H9 (cell line): ENCODE results near the gene SLF1. TPM values are rescaled to one million over a fixed set of nuclear protein-coding genes. Genes with fewer than 3 reads are reported as not detected.

Experiments used
- DNase-seq: peaks from one replicate; pipeline ENCODE4 v3.0.0-alpha.2; 2017
- H2AFZ ChIP-seq: one replicate; pipeline ENCODE4 v1.6.1; 2013; ENCODE audit warnings: mild to moderate bottlenecking, low read length, control low read depth, moderate library complexity
- H2AK5ac ChIP-seq: 2 replicates; pipeline ENCODE4 v1.6.1; 2013; ENCODE audit warnings: low read length, control low read depth, mixed read lengths; ENCODE audit not compliant: insufficient read length
- H2BK120ac ChIP-seq: one replicate; pipeline ENCODE4 v1.6.1; 2013; ENCODE audit warnings: low read depth, mild to moderate bottlenecking, low read length, control low read depth, inconsistent platforms; ENCODE audit not compliant: poor library complexity, severe bottlenecking
- H2BK12ac ChIP-seq: 2 replicates; pipeline ENCODE4 v1.6.1; 2013; ENCODE audit warnings: low read length, control low read depth, mixed read lengths, low read depth; ENCODE audit not compliant: insufficient read length
- H2BK15ac ChIP-seq: 2 replicates; pipeline ENCODE4 v1.6.1; 2013; ENCODE audit warnings: low read depth, low read length, control low read depth
- H2BK20ac ChIP-seq: one replicate; pipeline ENCODE4 v1.6.1; 2013; ENCODE audit warnings: low read depth, mild to moderate bottlenecking, low read length, control low read depth, inconsistent platforms; ENCODE audit not compliant: poor library complexity, severe bottlenecking
- H2BK5ac ChIP-seq: 2 replicates; pipeline ENCODE4 v1.6.1; 2013; ENCODE audit warnings: low read length, control low read depth, mixed read lengths; ENCODE audit not compliant: insufficient read length
- H3K14ac ChIP-seq: 2 replicates; pipeline ENCODE4 v1.6.1; 2013; ENCODE audit warnings: low read length, control low read depth; ENCODE audit not compliant: insufficient read depth
- H3K18ac ChIP-seq: 2 replicates; pipeline ENCODE4 v1.6.1; 2013; ENCODE audit warnings: low read depth, mild to moderate bottlenecking, mixed read lengths, low read length, control low read depth; ENCODE audit not compliant: insufficient read length
- H3K23ac ChIP-seq: 2 replicates; pipeline ENCODE4 v1.6.1; 2013; ENCODE audit warnings: low read length, control low read depth, mixed read lengths, low read depth; ENCODE audit not compliant: insufficient read length
- H3K23me2 ChIP-seq: 2 replicates; pipeline ENCODE4 v1.6.1; 2013; ENCODE audit warnings: low read depth, mild to moderate bottlenecking, mixed read lengths, low read length, control low read depth; ENCODE audit not compliant: insufficient read length, poor library complexity, severe bottlenecking
- H3K27ac ChIP-seq: 2 replicates; pipeline ENCODE4 v1.5.1; 2013; ENCODE audit warnings: low read length, control low read depth, mixed read lengths, low read depth; ENCODE audit not compliant: insufficient read length
- H3K27me3 ChIP-seq: 2 replicates; pipeline ENCODE4 v1.6.1; 2013; ENCODE audit warnings: low read length, control low read depth, inconsistent platforms; ENCODE audit not compliant: insufficient read depth
- H3K4ac ChIP-seq: 2 replicates; pipeline ENCODE4 v1.6.1; 2013; ENCODE audit warnings: low read depth, mild to moderate bottlenecking, control low read depth, inconsistent platforms, low read length, moderate library complexity
- H3K4me1 ChIP-seq: 2 replicates; pipeline ENCODE4 v1.6.1; 2013; ENCODE audit warnings: low read length, control low read depth, inconsistent platforms; ENCODE audit not compliant: insufficient read depth
- H3K4me2 ChIP-seq: 2 replicates; pipeline ENCODE4 v1.6.1; 2013; ENCODE audit warnings: low read length, control low read depth, mixed read lengths; ENCODE audit not compliant: insufficient read length, insufficient read depth
- H3K56ac ChIP-seq: 2 replicates; pipeline ENCODE4 v1.6.1; 2013; ENCODE audit warnings: low read depth, mild to moderate bottlenecking, mixed read lengths, low read length, control low read depth; ENCODE audit not compliant: insufficient read length
- H3K79me1 ChIP-seq: 2 replicates; pipeline ENCODE4 v1.6.1; 2013; ENCODE audit warnings: low read depth, mild to moderate bottlenecking, moderate library complexity, low read length, control low read depth, inconsistent platforms; ENCODE audit not compliant: insufficient read depth, poor library complexity, severe bottlenecking
- H3K79me2 ChIP-seq: 2 replicates; pipeline ENCODE4 v1.6.1; 2013; ENCODE audit warnings: low read length, control low read depth, inconsistent platforms; ENCODE audit not compliant: insufficient read depth
- H3K9ac ChIP-seq: 2 replicates; pipeline ENCODE4 v1.6.1; 2013; ENCODE audit warnings: low read length, control low read depth, mixed read lengths; ENCODE audit not compliant: insufficient read length; ENCODE audit errors: extremely low read depth
- H3K9me3 ChIP-seq: one replicate; pipeline ENCODE4 v1.6.1; 2013; ENCODE audit warnings: low read depth, low read length, inconsistent platforms; ENCODE audit not compliant: control insufficient read depth
- H3T11ph ChIP-seq: one replicate; pipeline ENCODE4 v1.6.1; 2013; ENCODE audit warnings: mild to moderate bottlenecking, low read length, control low read depth, inconsistent platforms
- H4K20me1 ChIP-seq: one replicate; pipeline ENCODE4 v1.6.1; 2013; ENCODE audit not compliant: control insufficient read depth, insufficient read length, insufficient read depth
- H4K5ac ChIP-seq: 2 replicates; pipeline ENCODE4 v1.6.1; 2013; ENCODE audit warnings: low read depth, mild to moderate bottlenecking, mixed read lengths, low read length, control low read depth; ENCODE audit not compliant: insufficient read length
- H4K8ac ChIP-seq: replicated peaks from 2 replicates; pipeline ENCODE4 v1.6.1; 2013; ENCODE audit warnings: low read length, control low read depth, mixed read lengths, low read depth; ENCODE audit not compliant: insufficient read length
- H4K91ac ChIP-seq: 2 replicates; pipeline ENCODE4 v1.6.1; 2013; ENCODE audit warnings: low read depth, mild to moderate bottlenecking, moderate library complexity, mixed read lengths, low read length, control low read depth; ENCODE audit not compliant: insufficient read length
- H3K27ac Mint-ChIP-seq, 3 experiments: 2 replicates in 2 of 3; 3 replicates in 1 of 3; pipeline ENCODE4 v1.8.0; 2020 to 2021; ENCODE audit warnings: mixed read lengths in 3 of 3, mild to moderate bottlenecking in 1 of 3, moderate library complexity in 1 of 3
- H3K27me3 Mint-ChIP-seq: 2 replicates; pipeline ENCODE4 v1.8.0; 2021; ENCODE audit warnings: low read depth, mild to moderate bottlenecking, moderate library complexity, mixed read lengths
- H3K36me3 Mint-ChIP-seq, 3 experiments: 2 replicates in 2 of 3; 3 replicates in 1 of 3; pipeline ENCODE4 v1.8.0; 2020 to 2021; ENCODE audit warnings: low read depth in 3 of 3, mixed read lengths in 3 of 3; ENCODE audit not compliant: insufficient read depth in 1 of 3
- H3K4me1 Mint-ChIP-seq, 2 experiments: 2 replicates each; pipeline ENCODE4 v1.8.0; 2020; ENCODE audit warnings: mixed read lengths in 2 of 2
- H3K4me3 Mint-ChIP-seq, 2 experiments: 2 replicates in 1 of 2; 3 replicates in 1 of 2; pipeline ENCODE4 v1.8.0; 2020 to 2021; ENCODE audit warnings: mild to moderate bottlenecking in 2 of 2, mixed read lengths in 2 of 2, moderate library complexity in 1 of 2
- H3K9me3 Mint-ChIP-seq, 2 experiments: 2 replicates in 1 of 2; 3 replicates in 1 of 2; pipeline ENCODE4 v1.8.0; 2020; ENCODE audit warnings: mild to moderate bottlenecking in 2 of 2, mixed read lengths in 2 of 2, moderate library complexity in 1 of 2
- WGBS: extraction: QIAGEN DNeasy Blood & Tissue Kit; methylation state at CpG from one replicate; pipeline ENCODE4 v1.1.7; 2013; ENCODE audit warnings: missing lambda C conversion rate, low lambda C conversion rate, mixed read lengths; ENCODE audit not compliant: insufficient read length; ENCODE audit errors: extremely low coverage; 5-methylcytosine and 5-hydroxymethylcytosine counted together
- total RNA-seq: library from RNA; stranded (reverse); gene quantifications from 2 replicates; pipeline ENCODE4 v1.2.1, GENCODE V29; 2021
- TF ChIP-seq, protein P1 (sequence below): fragments of 200-600 bp; sonication (generic); conservative IDR thresholded peaks from 3 replicates; pipeline ENCODE4 v1.8.0; 2021; ENCODE audit warnings: antibody characterized with exemption, mild to moderate bottlenecking

SLF1 gene
- total RNA-seq, 1 experiment from 2014 or later = 12.5 TPM

DNA sequence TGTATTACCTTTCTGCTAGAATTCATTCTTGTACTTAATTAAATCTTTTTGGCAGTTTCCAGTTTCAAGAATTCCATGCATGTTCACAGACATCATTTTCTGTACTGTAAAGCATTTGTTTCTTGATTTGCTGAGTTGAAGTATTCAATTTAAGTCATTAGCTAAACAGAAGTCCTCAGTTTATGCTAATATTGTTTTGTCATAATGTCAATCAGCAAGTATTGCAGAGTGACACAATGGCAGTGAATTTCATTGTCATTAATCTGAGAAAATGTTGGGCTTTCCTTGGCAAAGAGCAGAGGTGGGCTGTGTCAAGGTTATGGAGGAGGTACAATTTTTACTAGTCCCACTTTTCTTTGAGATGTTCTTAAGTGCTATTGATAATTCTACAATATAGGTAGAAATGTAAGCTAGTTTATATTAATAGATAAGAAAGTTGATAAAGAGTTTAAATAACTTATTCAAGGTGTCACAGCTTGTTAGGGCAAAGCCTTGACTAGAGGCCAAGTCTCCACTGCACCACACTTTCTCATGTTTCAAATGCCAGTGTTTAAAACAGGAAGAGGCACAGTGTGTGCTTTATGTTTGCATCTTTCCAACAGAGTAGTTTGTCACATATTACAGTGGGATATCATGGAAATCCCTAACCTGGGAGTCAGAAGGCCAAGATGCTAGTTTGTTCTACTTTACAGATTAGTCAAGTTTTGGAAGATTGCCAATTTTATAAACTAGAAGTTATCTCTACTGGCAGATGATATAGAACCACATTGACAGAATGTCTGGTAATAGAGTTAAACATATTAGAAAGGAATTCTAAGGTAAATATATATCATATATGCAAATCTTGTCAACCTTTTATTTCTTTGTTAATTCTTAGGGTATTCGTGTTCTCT is 56.3 kb downstream of the SLF1 start:
- no peaks in the 10 kb centered on the region for H3K79me2 ChIP-seq
- H4K8ac ChIP-seq = no peak overlapping the region
- Mint-ChIP-seq H3K9me3 (no peaks in the 10 kb centered on the region), H3K4me1 (peaks cover 0 to 2% of the 10 kb centered on the region in 2 experiments; a peak in 1 of 4 replicates), H3K36me3 (peaks cover 0 to 22% (median 14%) of the 10 kb centered on the region in 3 experiments; a peak in 6 of 7 replicates), H3K27me3 (no peaks in the 10 kb centered on the region), H3K27ac (no peak overlapping the region), H3K4me3 (no peak overlapping the region)
- no CpG with 5 or more reads among the region's 1 CpG for WGBS
- H4K91ac ChIP-seq = no peak overlapping the region
- H3K9ac ChIP-seq = no peak overlapping the region
- H3K4me1 ChIP-seq = no peaks in the 10 kb centered on the region
- no peak overlapping the region for H3K18ac ChIP-seq
- no peak overlapping the region for H3K14ac ChIP-seq
- no peak for DNase-seq
- H2BK20ac ChIP-seq = no peak overlapping the region
- H2BK5ac ChIP-seq = no peak overlapping the region
- no peaks in the 10 kb centered on the region for H4K20me1 ChIP-seq
- no peaks in the 10 kb centered on the region for H3K23me2 ChIP-seq
- H2BK120ac ChIP-seq = no peak overlapping the region
- H3K27me3 ChIP-seq = no peaks in the 10 kb centered on the region
- no peak overlapping the region for H3K4ac ChIP-seq
- H3K23ac ChIP-seq = no peak overlapping the region
- H2AFZ ChIP-seq = no peak overlapping the region
- H2BK12ac ChIP-seq = no peak overlapping the region
- H3T11ph ChIP-seq = no peak overlapping the region
- TF ChIP-seq, protein P1, sequence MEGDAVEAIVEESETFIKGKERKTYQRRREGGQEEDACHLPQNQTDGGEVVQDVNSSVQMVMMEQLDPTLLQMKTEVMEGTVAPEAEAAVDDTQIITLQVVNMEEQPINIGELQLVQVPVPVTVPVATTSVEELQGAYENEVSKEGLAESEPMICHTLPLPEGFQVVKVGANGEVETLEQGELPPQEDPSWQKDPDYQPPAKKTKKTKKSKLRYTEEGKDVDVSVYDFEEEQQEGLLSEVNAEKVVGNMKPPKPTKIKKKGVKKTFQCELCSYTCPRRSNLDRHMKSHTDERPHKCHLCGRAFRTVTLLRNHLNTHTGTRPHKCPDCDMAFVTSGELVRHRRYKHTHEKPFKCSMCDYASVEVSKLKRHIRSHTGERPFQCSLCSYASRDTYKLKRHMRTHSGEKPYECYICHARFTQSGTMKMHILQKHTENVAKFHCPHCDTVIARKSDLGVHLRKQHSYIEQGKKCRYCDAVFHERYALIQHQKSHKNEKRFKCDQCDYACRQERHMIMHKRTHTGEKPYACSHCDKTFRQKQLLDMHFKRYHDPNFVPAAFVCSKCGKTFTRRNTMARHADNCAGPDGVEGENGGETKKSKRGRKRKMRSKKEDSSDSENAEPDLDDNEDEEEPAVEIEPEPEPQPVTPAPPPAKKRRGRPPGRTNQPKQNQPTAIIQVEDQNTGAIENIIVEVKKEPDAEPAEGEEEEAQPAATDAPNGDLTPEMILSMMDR = no peak
- H4K5ac ChIP-seq = no peak overlapping the region
- no peak overlapping the region for H3K27ac ChIP-seq
- no peak overlapping the region for H2AK5ac ChIP-seq
- H3K79me1 ChIP-seq = no peaks in the 10 kb centered on the region
- H3K9me3 ChIP-seq = no peaks in the 10 kb centered on the region
- H3K4me2 ChIP-seq = no peak overlapping the region
- no peak overlapping the region for H3K56ac ChIP-seq
- no peak overlapping the region for H2BK15ac ChIP-seq
